Bronchial epithelial cell (primary cell): ENCODE measurements around the gene MB21D2. TPM values are rescaled to one million over a fixed set of nuclear protein-coding genes. Genes with fewer than 3 reads are reported as not detected.

Experiments used
- DNase-seq: peaks from one replicate; pipeline ENCODE4 v3.0.0-alpha.2; 2010; ENCODE audit warnings: low read depth
- FAIRE-seq: peaks from 2 replicates; lab custom pipeline; 2011; peaks lifted over from hg19 to GRCh38; lab: Jason Lieb, UNC
- H3K27me3 ChIP-seq: 2 replicates; pipeline ENCODE4 v1.5.1; 2011; ENCODE audit warnings: low read length; ENCODE audit not compliant: control insufficient read depth, insufficient read depth
- H3K36me3 ChIP-seq: 2 replicates; pipeline ENCODE4 v1.5.1; 2011; ENCODE audit warnings: low read length; ENCODE audit not compliant: control insufficient read depth, insufficient read depth
- H3K4me3 ChIP-seq: 2 replicates; pipeline ENCODE4 v1.5.1; 2011; ENCODE audit warnings: mild to moderate bottlenecking, low read depth, low read length, control low read depth
- CTCF ChIP-seq: IDR thresholded peaks from 2 replicates; pipeline ENCODE4 v1.5.1; 2011; ENCODE audit warnings: mild to moderate bottlenecking, moderate library complexity, low read length, control low read depth, inconsistent platforms; ENCODE audit not compliant: insufficient read depth, severe bottlenecking
- total RNA-seq: library from RNA; depleted of rRNA; stranded (reverse); fragments of >200 nt; gene quantifications from 2 replicates; pipeline ENCODE4 v1.2.1, GENCODE V29; 2014

MB21D2 gene
- total RNA-seq, 1 donor from 2014 or later: 9.2 TPM

DNA sequence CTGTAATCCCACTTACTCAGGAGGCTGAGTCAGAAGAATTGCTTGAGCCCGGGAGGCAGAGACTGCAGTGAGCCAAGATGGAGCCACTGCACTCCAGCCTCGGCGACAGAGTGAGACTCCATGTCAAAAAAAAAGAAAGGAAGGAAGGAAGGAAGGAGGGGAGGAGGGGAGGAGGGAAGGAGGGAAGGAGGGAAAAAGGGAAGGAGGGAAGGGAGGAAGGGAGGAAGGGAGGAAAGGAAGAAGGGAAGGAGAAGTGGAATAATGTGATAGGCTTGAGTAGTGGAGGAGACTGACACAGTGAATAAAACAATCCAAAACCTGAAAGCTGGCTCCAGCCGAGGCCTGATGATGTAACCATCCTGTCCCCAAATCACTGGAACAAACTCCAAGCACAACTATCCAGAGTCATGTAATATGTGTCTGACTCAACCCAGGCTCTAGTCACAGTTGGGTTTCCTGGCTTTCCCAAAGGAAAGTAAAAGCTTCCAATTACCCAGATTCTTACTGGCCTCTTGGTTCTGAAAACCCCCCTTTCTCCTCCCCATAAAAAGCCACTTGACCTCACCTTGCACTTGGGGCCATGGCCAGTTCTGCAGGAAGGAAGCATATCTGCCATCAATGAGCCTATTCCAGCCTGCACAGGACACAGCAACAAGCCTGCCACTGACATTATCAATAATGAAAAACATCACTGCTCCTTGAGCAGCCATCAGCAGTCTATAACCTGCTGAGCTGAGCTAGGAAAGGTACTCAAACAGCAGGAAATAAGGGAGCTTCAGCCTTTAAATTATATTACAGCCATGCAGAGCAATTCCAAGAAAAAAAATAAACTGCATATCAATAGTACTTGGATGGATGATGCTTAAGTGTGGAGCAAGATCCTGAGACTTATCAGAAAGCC is 48.3 kb downstream of the MB21D2 start:
- Histone ChIP-seq H3K36me3 (no peaks in the 10 kb centered on the region), H3K27me3 (no peaks in the 10 kb centered on the region), H3K4me3 (no peak overlapping the region)
- TF ChIP-seq CTCF: no peak
- DNase-seq: peak; percentile 46
- no peak for FAIRE-seq

DNA sequence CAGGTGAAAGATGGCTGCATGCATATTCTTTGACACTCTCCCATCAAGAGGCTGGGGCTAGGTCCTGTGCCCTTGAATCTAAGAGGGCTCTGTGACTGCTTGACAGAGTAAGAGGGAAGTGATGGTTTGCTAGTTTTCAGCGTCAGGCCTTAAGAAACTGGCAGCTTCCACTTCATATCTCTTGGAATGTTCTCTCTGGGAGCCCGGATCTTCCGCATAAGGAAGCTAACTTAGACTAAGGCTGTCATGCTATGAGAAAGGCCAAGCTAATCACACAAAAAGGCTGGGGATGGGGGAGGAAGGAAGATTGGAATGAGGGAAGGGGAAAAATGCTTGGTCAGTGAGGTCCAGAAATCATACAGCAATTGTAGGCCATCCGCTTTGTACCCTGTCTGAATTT is 50.0 kb downstream of the MB21D2 start:
- TF ChIP-seq CTCF: no peak
- DNase-seq (no peak), FAIRE-seq (no peak)
- H3K4me3 ChIP-seq: no peak overlapping the region
- H3K27me3 ChIP-seq: no peaks in the 10 kb centered on the region
- no peaks in the 10 kb centered on the region for H3K36me3 ChIP-seq

GRCh38 chr3:192866804-192867203 is 50.9 kb downstream of the MB21D2 start:
- no peak for TF ChIP-seq CTCF
- DNase-seq (no peak), FAIRE-seq (no peak)
- H3K36me3 ChIP-seq: no peaks in the 10 kb centered on the region
- H3K27me3 ChIP-seq: no peaks in the 10 kb centered on the region
- H3K4me3 ChIP-seq: no peak overlapping the region

- TF ChIP-seq CTCF: no peak
- no peaks in the 10 kb centered on the region for H3K27me3 ChIP-seq
- no peak for FAIRE-seq
- no peak overlapping the region for H3K4me3 ChIP-seq
- no peak for DNase-seq
- no peaks in the 10 kb centered on the region for H3K36me3 ChIP-seq
These were observed 52.7 kb downstream of the MB21D2 start for GRCh38 chr3:192864941-192865340.

DNA sequence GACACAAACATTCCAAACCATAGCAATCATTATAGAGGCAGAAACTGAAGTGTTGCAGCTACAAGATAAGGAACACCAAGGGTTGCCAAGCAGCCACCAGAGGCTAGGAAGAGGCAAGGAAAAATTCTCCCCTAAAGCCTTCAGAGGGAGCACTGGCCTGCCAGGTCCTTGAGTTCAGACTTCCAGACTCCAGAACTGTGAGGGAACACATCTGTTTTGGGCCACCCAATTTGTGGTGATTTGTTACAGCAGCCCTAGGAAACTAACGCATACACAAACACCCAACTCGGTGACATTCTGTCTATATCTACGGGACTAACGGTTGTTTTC is 54.6 kb downstream of the MB21D2 start:
- H3K4me3 ChIP-seq: no peak overlapping the region
- DNase-seq: no peak
- no peaks in the 10 kb centered on the region for H3K36me3 ChIP-seq
- H3K27me3 ChIP-seq: no peaks in the 10 kb centered on the region
- FAIRE-seq: no peak
- TF ChIP-seq CTCF: no peak
